Effector memory CD8-positive, alpha-beta T cell (primary cell): Measurements from ENCODE around the gene GFRA3.

ENCODE experiments used
- ATAC-seq: fragments of 150-1000 bp; cut with Tn5 transposase; replicated peaks from 2 replicates; pipeline ENCODE4 v1.10.0; 2021; ENCODE audit warnings: mild to moderate bottlenecking, moderate library complexity
- DNase-seq, 3 experiments: peaks; one replicate each; pipeline ENCODE4 v3.0.0; 2021
- H3K27ac Mint-ChIP-seq, 2 donors: one replicate each; pipeline ENCODE4 v1.8.0; 2022; ENCODE audit warnings: mild to moderate bottlenecking in 2 of 2, mixed read lengths in 2 of 2, moderate library complexity in 2 of 2
- H3K27me3 Mint-ChIP-seq, 2 donors: one replicate each; pipeline ENCODE4 v1.8.0; 2022; ENCODE audit warnings: mixed read lengths in 2 of 2
- H3K36me3 Mint-ChIP-seq: one replicate; pipeline ENCODE4 v1.8.0; 2022; ENCODE audit warnings: mild to moderate bottlenecking, moderate library complexity, mixed read lengths; ENCODE audit not compliant: insufficient read depth
- H3K4me1 Mint-ChIP-seq, 2 donors: one replicate each; pipeline ENCODE4 v1.8.0; 2022; ENCODE audit warnings: low read depth in 2 of 2, mixed read lengths in 2 of 2
- H3K4me3 Mint-ChIP-seq, 2 donors: one replicate each; pipeline ENCODE4 v1.8.0; 2022; ENCODE audit warnings: mild to moderate bottlenecking in 2 of 2, mixed read lengths in 2 of 2, moderate library complexity in 2 of 2
- H3K9me3 Mint-ChIP-seq, 2 donors: one replicate each; pipeline ENCODE4 v1.8.0; 2022; ENCODE audit warnings: mixed read lengths in 2 of 2

GFRA3 gene

DNA sequence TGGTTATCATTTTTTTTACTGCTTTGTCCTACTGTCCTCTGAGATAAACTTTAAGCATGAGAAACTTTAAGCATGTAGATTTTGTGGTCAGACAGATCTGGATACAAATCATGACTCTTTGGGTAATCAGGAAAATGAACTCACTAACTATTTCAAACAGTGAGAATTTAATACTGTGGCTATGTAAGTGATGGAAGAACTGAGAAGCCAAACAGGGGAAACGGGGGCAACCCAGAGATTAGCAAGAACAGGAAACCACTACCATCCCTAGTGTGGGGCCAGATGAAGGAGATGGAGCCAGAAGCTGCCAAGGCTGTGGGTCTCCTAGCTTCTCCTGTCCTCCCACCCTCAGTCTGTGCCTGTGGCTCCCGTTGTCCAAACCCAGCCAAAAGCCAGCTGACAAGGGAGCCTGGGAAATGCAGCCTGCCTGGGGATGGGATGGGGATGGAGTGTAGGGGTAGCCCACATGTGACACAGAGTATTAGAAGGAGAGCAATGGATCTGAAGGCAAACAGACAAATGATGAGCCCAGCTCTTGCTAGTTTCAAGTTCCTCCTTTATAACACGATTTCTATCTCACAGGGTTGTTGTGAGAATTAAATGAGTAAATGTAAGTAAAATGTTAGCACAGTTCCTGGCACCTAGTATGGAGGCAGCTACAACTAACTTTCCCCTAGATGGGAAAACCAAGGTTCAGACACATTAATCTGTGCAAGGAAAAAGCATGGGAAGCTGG, 33.6 kb downstream of the GFRA3 start:
- no peak for ATAC-seq
- no peak for DNase-seq
- H3K4me3 Mint-ChIP-seq: peak overlapping the region in 1 of 2 donors; percentile 25

DNA sequence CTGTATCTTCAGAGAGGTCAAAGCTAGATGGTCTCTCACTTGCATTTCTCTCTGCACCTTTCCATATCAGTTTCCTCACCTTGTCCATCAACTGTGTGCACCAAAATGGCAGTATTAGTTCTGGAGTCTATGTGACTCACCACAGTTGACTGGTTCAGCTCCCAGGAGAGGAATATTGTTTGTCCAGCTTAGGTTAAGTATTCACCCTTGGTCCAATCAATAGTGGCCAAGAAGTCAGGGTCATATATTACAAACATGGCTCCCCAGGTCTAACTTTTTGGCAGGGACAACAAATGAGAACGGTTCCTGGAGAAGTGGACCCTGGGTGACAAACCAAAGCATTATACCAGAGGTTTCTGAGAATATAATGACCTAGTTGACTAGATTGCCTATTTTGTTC, 36.4 kb downstream of the GFRA3 start:
- Mint-ChIP-seq H3K4me3 (no peak overlapping the region), H3K9me3 (no peaks in the 10 kb centered on the region), H3K27me3 (peaks cover 42 to 53% of the 10 kb centered on the region in 2 donors), H3K27ac (no peak overlapping the region), H3K36me3 (no peaks in the 10 kb centered on the region), H3K4me1 (peaks cover 3 to 13% of the 10 kb centered on the region in 2 donors)
- ATAC-seq (no peak), DNase-seq (no peak)

More for the DNA sequence above, 33.6 kb downstream of the GFRA3 start:
- Mint-ChIP-seq H3K9me3 (no peaks in the 10 kb centered on the region), H3K27ac (no peak overlapping the region), H3K36me3 (no peaks in the 10 kb centered on the region), H3K27me3 (peaks cover 53 to 61% of the 10 kb centered on the region in 2 donors), H3K4me1 (peaks cover 0 to 13% of the 10 kb centered on the region in 2 donors)

GRCh38 chr5:138234651-138235050, 39.8 kb downstream of the GFRA3 start:
- no peaks in the 10 kb centered on the region for H3K36me3 Mint-ChIP-seq
- no peak for ATAC-seq
- DNase-seq: no peak
- H3K27me3 Mint-ChIP-seq: peaks cover 26 to 40% of the 10 kb centered on the region in 2 donors
- no peak overlapping the region for H3K27ac Mint-ChIP-seq
- H3K4me3 Mint-ChIP-seq: no peak overlapping the region
- no peaks in the 10 kb centered on the region for H3K9me3 Mint-ChIP-seq
- H3K4me1 Mint-ChIP-seq: peaks cover 0 to 3% of the 10 kb centered on the region in 2 donors

DNA sequence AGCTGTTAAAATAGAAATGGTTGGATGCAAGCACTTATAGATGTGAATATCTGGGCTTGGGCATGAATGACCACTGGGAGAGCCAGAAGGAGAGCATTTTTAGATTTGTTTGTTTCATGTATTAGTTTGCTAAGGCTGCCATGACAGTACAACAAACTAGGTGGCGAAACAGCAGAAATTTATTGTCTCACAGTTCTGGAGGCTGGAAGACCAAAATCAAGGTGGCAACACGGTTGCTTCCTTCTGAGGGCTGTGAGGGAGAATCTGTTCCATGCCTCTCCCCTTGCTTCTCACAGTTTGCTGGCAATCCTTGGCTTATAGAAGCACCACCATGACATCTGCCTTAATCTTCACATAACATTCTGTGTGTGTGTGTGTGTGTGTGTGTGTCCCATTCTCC, 41.1 kb downstream of the GFRA3 start:
- H3K4me1 Mint-ChIP-seq: peaks cover 0 to 3% of the 10 kb centered on the region in 2 donors
- H3K27me3 Mint-ChIP-seq: peaks cover 15 to 38% of the 10 kb centered on the region in 2 donors
- H3K36me3 Mint-ChIP-seq: no peaks in the 10 kb centered on the region
- H3K9me3 Mint-ChIP-seq: no peaks in the 10 kb centered on the region
- no peak overlapping the region for H3K27ac Mint-ChIP-seq
- no peak overlapping the region for H3K4me3 Mint-ChIP-seq
- ATAC-seq (no peak), DNase-seq (no peak)

DNA sequence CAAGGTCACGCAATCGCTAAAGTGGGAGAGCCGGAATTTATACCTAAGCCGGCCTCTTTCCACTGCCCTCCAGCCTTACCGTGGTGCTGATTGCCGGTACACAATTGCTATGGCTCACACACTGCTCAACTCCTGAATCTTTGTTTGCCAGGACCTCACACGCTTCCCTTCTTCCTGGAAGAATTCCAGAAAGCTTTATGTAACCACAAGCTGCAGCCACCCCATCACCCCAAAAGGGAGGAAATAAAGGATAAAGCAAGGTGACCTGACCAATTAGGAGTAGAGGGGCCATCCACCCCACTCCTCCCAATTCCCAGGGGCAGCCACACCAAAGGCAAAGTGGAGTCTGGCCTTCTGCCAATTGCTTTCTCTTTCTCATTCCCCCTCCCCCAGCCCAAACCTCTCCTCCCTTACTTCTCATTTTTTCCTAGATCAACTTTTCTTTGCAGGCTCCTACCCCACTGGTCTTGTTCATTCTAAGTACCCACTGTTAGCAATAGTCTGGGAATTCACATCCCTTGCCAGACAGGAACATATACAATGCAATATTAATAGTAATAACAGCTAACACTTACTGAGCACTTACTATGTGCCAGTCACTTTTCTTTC, 43.3 kb downstream of the GFRA3 start:
- Mint-ChIP-seq H3K4me3 (no peak overlapping the region), H3K36me3 (no peaks in the 10 kb centered on the region), H3K27me3 (peaks cover 15 to 38% of the 10 kb centered on the region in 2 donors), H3K9me3 (no peaks in the 10 kb centered on the region), H3K27ac (no peak overlapping the region), H3K4me1 (peaks cover 0 to 3% of the 10 kb centered on the region in 2 donors)
- DNase-seq: no peak
- ATAC-seq: no peak

DNA sequence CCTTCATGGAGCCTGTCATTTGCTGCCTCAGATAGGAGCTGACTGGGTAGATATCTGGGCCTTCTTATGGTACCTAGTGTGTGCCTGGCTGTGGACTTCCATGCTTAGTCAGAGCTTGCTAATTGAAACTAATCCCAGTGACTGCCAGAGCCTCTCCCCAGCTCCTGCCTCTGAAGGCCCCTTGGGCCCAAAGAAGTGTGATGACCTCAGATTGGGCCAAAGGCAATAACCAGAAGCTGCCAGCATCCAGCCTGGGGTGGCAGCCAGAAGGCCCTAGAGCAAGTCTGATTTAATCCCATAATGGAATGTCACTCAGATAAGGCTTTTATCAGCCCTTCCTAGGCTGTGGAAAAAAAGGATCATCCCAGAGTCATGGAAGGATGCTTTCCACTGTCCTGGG, 44.2 kb downstream of the GFRA3 start:
- no peaks in the 10 kb centered on the region for H3K9me3 Mint-ChIP-seq
- H3K4me3 Mint-ChIP-seq: no peak overlapping the region
- H3K27ac Mint-ChIP-seq: no peak overlapping the region
- H3K36me3 Mint-ChIP-seq: no peaks in the 10 kb centered on the region
- H3K4me1 Mint-ChIP-seq: peaks cover 0 to 3% of the 10 kb centered on the region in 2 donors
- peaks cover 15 to 36% of the 10 kb centered on the region in 2 donors for H3K27me3 Mint-ChIP-seq
- no peak for ATAC-seq
- DNase-seq: no peak

DNA sequence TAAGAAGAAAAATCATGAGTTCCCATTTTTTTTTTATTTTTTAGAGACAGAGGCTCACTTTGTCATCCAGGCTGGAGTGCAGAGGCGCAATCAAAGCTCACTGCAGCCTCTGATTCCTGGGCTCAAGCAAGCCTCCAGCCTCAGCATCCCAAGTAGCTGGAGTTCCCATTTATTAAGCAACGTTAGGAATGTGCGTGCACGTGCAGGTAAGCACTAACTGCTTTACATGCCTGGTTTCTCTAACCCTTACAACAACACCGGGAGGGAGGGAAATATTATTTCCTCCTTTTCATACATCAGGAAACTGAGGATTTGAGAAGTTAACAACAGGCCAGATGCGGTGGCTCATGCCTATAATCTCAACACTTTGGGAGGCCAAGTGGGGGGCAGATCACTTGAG, 45.0 kb downstream of the GFRA3 start:
- no peaks in the 10 kb centered on the region for H3K4me1 Mint-ChIP-seq
- ATAC-seq (no peak), DNase-seq (no peak)
- H3K27ac Mint-ChIP-seq: no peak overlapping the region
- no peak overlapping the region for H3K4me3 Mint-ChIP-seq
- H3K9me3 Mint-ChIP-seq: no peaks in the 10 kb centered on the region
- no peaks in the 10 kb centered on the region for H3K36me3 Mint-ChIP-seq
- peaks cover 10 to 35% of the 10 kb centered on the region in 2 donors for H3K27me3 Mint-ChIP-seq

DNA sequence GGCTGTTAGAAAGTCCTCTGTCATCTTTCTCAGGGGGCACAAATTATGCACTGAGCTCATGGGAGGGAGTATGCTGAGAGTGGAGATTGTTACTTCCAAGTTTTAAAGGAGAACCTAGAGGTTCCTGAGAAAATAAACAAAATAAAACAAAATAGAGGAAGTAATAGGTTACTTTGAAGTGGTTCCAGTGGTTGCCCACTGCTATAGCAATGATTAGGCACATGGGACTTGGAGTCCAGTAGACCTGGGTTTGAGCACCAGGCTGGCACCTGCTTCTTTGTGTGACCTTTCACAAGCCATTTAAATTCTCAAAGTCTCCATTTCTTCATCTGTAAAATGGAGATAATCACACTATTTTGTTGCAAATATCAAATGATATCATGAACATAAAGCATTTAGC, 47.5 kb downstream of the GFRA3 start:
- H3K27me3 Mint-ChIP-seq: peaks cover 20 to 51% of the 10 kb centered on the region in 2 donors
- H3K9me3 Mint-ChIP-seq: no peaks in the 10 kb centered on the region
- peaks cover 5% of the 10 kb centered on the region in 2 donors for H3K4me1 Mint-ChIP-seq
- no peaks in the 10 kb centered on the region for H3K36me3 Mint-ChIP-seq
- no peak overlapping the region for H3K27ac Mint-ChIP-seq
- H3K4me3 Mint-ChIP-seq: no peak overlapping the region
- DNase-seq (no peak), ATAC-seq (no peak)

DNA sequence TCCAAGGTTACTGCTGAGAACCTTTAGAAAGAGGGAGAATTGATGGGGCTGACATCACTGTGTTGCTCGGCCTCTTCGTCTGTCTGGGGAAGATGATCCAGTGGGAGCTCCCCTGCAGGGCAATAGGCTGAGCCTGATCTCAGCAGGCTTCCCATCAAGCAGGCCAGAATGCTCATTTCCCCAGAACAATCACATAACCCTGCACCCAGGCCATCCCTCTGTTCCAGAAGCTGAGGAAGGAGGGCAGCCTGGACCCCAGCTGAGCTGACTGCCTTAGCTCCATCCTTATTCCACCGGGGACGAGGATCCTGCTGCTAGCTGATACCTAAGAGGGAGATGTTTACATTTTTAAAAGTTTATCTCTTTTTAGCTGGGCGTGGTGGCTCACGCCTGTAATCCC, 49.7 kb downstream of the GFRA3 start:
- H3K4me1 Mint-ChIP-seq: peaks cover 5% of the 10 kb centered on the region in 2 donors
- no peaks in the 10 kb centered on the region for H3K9me3 Mint-ChIP-seq
- DNase-seq (no peak), ATAC-seq (no peak)
- no peak overlapping the region for H3K27ac Mint-ChIP-seq
- no peak overlapping the region for H3K4me3 Mint-ChIP-seq
- H3K27me3 Mint-ChIP-seq: peaks cover 10 to 34% of the 10 kb centered on the region in 2 donors
- no peaks in the 10 kb centered on the region for H3K36me3 Mint-ChIP-seq

GRCh38 chr5:138223532-138223931, 50.9 kb downstream of the GFRA3 start:
- DNase-seq (no peak), ATAC-seq (no peak)
- Mint-ChIP-seq H3K27me3 (peaks cover 10 to 33% of the 10 kb centered on the region in 2 donors), H3K4me1 (peaks cover 5% of the 10 kb centered on the region in 2 donors), H3K27ac (no peak overlapping the region), H3K4me3 (no peak overlapping the region), H3K9me3 (no peaks in the 10 kb centered on the region), H3K36me3 (no peaks in the 10 kb centered on the region)

GRCh38 chr5:138216799-138217198, 57.6 kb downstream of the GFRA3 start:
- Mint-ChIP-seq H3K27me3 (peaks cover 0 to 10% of the 10 kb centered on the region in 2 donors), H3K4me1 (peaks cover 12 to 16% of the 10 kb centered on the region in 2 donors), H3K27ac (no peak overlapping the region), H3K4me3 (no peak overlapping the region), H3K36me3 (peaks cover 9% of the 10 kb centered on the region), H3K9me3 (no peaks in the 10 kb centered on the region)
- no peak for ATAC-seq
- DNase-seq: no peak

DNA sequence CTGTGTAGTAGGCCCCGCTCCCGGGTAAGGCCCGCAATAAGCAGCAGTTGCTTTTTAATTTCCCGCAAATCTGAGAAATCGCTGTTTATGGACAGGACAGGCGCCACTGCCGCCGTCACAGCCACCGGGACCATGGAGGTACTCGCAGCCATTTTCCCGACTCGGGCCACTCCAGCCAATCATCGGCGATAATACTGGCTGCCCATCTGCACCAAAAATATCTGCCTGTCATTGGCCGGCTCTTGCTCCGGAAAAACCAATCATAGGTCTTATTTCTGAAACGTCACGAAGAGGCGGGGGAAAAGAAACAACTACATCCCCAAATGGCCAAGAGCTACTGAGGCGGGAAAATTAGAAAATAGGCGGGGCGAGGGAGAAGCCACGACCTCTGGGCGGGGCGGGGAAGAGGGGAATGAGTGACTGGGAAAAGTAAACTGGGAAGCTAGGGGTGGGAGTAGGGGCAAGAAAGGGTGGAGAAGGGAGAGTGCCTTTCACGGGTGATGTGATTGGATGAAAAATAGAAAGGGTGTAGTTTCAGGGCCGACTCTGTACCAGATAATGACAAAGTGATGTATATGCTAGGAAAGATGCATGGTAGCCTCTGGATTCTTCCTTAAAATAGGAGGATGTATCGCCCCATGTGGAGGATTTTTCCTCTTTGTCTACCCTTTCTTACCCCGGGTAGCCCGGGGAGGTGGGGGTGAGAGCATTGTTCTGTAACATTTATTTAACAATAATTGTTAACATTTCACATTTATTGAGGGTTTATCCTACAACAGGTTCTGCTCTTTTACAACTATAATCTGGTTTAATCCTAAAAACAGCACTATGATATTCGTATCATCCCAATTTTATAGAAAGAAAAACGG, 61.0 kb downstream of the GFRA3 start, which contains the start of gene CDC23:
Gene CDC23 (minus strand): TSS at position 163 of the 869 bp plus-strand sequence. CDS start 11 bp downstream, at position 152.
- Mint-ChIP-seq H3K9me3 (no peaks in the 10 kb centered on the region), H3K27me3 (no peaks in the 10 kb centered on the region), H3K27ac (peak within 1 kb of the TSS; percentile 98 to 99), H3K36me3 (peaks cover 12% of the 10 kb centered on the region), H3K4me1 (peaks cover 14 to 25% of the 10 kb centered on the region in 2 donors), H3K4me3 (peak within 1 kb of the TSS; percentile 99)
- peak; percentile 98 for ATAC-seq
- DNase-seq: peak; percentile 88 to 91 (median 89)

DNA sequence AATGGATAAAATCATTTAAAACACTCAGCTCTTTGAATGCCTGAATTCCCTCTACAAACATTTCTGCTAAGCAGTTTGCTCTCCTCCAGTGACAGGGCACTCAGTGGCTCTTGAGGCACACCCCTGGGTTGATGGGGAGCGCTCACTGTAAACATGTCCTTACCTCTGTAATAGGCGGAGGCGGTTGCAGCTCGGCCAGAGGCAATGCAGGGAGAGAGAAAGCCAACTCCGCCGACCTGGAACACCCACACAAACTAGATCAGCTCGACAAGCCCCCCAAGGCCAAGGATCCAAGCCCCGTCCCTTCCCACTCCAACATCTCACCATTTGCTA, 61.6 kb downstream of the GFRA3 start:
- H3K4me3 Mint-ChIP-seq: peak overlapping the region; percentile 99
- no peak for DNase-seq
- H3K9me3 Mint-ChIP-seq: no peaks in the 10 kb centered on the region
- peaks cover 16% of the 10 kb centered on the region for H3K36me3 Mint-ChIP-seq
- ATAC-seq: peak; percentile 23
- H3K27ac Mint-ChIP-seq: peak overlapping the region; percentile 98 to 99
- peaks cover 14 to 30% of the 10 kb centered on the region in 2 donors for H3K4me1 Mint-ChIP-seq
- no peaks in the 10 kb centered on the region for H3K27me3 Mint-ChIP-seq
